Prostate gland (tissue), 2 donors: ENCODE data around the gene CCDC80. TPM values are rescaled to one million over a fixed set of nuclear protein-coding genes. Genes with fewer than 3 reads are reported as not detected.

ENCODE experiments used
- DNase-seq: peaks from one replicate; pipeline ENCODE4 v3.0.0-alpha.2; 2019; ENCODE audit warnings: low spot score
- H3K27ac ChIP-seq, 2 donors: fragments of 200-600 bp; sonication (generic); 2 replicates each; pipeline ENCODE4 v1.5.1; 2017 to 2019
- H3K27me3 ChIP-seq: fragments of 200-600 bp; sonication (generic); replicated peaks from 2 replicates; pipeline ENCODE4 v1.5.1; 2019; ENCODE audit not compliant: insufficient read depth
- H3K36me3 ChIP-seq, 2 donors: fragments of 200-600 bp; sonication (generic); 1 replicate in 1 of 2; 2 replicates in 1 of 2; pipeline versions ENCODE4 v1.5.1 to v1.8.1; 2017 to 2019
- H3K4me1 ChIP-seq: fragments of 200-600 bp; sonication (generic); replicated peaks from 2 replicates; pipeline ENCODE4 v1.5.1; 2019
- H3K4me3 ChIP-seq, 2 donors: fragments of 200-600 bp; sonication (generic); 2 replicates each; pipeline ENCODE4 v1.5.1; 2017 to 2019
- H3K9me3 ChIP-seq: fragments of 200-600 bp; sonication (generic); 2 replicates; pipeline ENCODE4 v1.5.1; 2017
- POLR2A ChIP-seq: fragments of 450-650 bp; IDR thresholded peaks from one replicate; pipeline ENCODE4 v1.6.1; 2016; ENCODE audit warnings: antibody characterized with exemption, mild to moderate bottlenecking
- POLR2AphosphoS5 ChIP-seq: sonication (generic); formaldehyde crosslinking; IDR thresholded peaks from one replicate; pipeline ENCODE4 v1.6.1; 2017; ENCODE audit warnings: antibody characterized with exemption
- WGBS: methylation state at CpG from one replicate; pipeline ENCODE4 v1.1.5; 2018; 5-methylcytosine and 5-hydroxymethylcytosine counted together
- intact Hi-C: fragments of 100-400 bp; cut with DNase I; formaldehyde crosslinking; loops from one replicate; pipeline ENCODE4 v1.14.2; 2022
- total RNA-seq, 2 donors: library from RNA; depleted of rRNA; stranded (reverse); fragments of >200 nt; gene quantifications; one replicate each; pipeline ENCODE4 v1.1.0, GENCODE V29; 2016
- TF ChIP-seq, protein P1 (sequence below), 4 experiments: fragments of 200-600 bp in 2 of 4; fragments of 450-650 bp in 2 of 4; sonication (generic) in 2 of 4; IDR thresholded peaks; 1 replicate in 3 of 4; 2 replicates in 1 of 4; pipeline ENCODE4 v1.5.1; 2016 to 2019; ENCODE audit warnings: antibody characterized with exemption in 4 of 4, mild to moderate bottlenecking in 2 of 4, moderate library complexity in 2 of 4

CCDC80 gene
- total RNA-seq, 2 donors from 2014 or later: 2.7 to 18.4 TPM

DNA sequence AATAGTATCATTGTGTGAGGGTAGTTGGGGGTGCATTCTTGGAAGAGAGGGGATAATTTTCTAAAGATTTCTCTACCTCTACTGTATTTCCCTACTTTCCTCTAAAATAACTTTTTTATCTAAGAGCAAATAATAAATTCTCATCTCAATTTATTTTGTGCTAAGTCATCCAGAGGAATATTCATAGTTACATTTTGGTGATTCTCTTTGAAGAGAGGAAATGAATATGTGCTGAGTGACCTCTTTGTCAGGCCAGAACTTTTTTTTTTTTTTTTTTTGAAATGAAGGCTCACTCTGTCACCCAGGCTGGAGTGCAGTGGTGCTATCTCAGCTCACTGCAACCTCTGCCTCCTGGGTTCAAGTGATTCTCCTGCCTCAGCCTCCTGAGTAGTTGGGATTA lies 15.1 kb upstream of the CCDC80 start:
- TF ChIP-seq POLR2AphosphoS5 (no peak), POLR2A (no peak)
- TF ChIP-seq, protein P1, sequence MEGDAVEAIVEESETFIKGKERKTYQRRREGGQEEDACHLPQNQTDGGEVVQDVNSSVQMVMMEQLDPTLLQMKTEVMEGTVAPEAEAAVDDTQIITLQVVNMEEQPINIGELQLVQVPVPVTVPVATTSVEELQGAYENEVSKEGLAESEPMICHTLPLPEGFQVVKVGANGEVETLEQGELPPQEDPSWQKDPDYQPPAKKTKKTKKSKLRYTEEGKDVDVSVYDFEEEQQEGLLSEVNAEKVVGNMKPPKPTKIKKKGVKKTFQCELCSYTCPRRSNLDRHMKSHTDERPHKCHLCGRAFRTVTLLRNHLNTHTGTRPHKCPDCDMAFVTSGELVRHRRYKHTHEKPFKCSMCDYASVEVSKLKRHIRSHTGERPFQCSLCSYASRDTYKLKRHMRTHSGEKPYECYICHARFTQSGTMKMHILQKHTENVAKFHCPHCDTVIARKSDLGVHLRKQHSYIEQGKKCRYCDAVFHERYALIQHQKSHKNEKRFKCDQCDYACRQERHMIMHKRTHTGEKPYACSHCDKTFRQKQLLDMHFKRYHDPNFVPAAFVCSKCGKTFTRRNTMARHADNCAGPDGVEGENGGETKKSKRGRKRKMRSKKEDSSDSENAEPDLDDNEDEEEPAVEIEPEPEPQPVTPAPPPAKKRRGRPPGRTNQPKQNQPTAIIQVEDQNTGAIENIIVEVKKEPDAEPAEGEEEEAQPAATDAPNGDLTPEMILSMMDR (IDR thresholded peaks at IDR 0.05): no peak
- Histone ChIP-seq H3K4me1 (no peaks in the 10 kb centered on the region), H3K27me3 (no peaks in the 10 kb centered on the region), H3K9me3 (no peaks in the 10 kb centered on the region), H3K36me3 (no peaks in the 10 kb centered on the region), H3K4me3 (no peak overlapping the region), H3K27ac (no peak overlapping the region)
- DNase-seq: no peak
- intact Hi-C loops: no loop called here

DNA sequence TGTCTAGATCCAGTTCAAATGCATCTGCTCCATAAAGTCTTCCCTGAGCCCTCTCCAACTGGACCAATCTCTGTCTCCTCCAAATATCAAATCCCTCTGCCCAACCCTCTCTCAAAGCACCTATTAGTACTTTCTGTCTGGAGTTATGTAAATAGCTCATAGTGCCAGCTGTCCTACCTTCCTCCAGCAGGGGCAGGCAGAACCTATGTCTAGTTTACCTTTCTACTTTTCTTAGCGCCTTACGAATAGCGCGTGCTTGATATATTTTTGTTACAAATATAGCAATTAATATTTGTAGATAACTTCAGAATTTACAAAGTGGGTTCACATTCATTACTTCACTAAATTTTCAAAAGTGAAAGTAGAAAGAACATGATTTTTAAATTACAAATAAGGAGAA lies 14.0 kb upstream of the CCDC80 start:
- intact Hi-C loops: no loop called here
- Histone ChIP-seq H3K27me3 (no peaks in the 10 kb centered on the region), H3K9me3 (no peaks in the 10 kb centered on the region), H3K36me3 (no peaks in the 10 kb centered on the region), H3K27ac (no peak overlapping the region), H3K4me3 (no peak overlapping the region), H3K4me1 (no peaks in the 10 kb centered on the region)
- WGBS: 93% methylated on average over 4 of the region's 4 CpGs
- DNase-seq: no peak
- TF ChIP-seq POLR2A: no peak
- TF ChIP-seq, protein P1 (IDR thresholded peaks at IDR 0.05): no peak
- no peak for TF ChIP-seq POLR2AphosphoS5

DNA sequence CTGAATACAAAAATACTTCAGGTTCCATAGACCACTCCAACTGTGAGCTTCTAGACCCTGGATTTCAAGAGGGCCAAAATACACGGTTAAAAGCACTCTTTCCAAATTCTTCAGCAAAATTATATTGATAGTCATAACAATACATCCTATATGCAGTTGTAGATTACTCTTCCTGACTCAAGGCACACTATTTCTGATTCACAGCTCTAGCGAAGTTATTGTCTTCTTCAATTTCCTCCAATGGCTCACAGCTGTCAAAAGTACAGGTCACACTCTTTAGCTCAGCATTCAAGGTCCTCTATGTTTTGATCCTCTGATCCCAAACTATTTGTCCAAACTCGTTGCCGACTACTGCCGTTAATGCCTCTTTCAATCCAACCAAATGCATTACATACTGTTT lies 13.5 kb upstream of the CCDC80 start:
- no peak for DNase-seq
- no peaks in the 10 kb centered on the region for H3K9me3 ChIP-seq
- TF ChIP-seq POLR2A (no peak), POLR2AphosphoS5 (no peak)
- TF ChIP-seq, protein P1 (IDR thresholded peaks at IDR 0.05): no peak
- no peaks in the 10 kb centered on the region for H3K27me3 ChIP-seq
- H3K27ac ChIP-seq: no peak overlapping the region
- H3K4me1 ChIP-seq: no peaks in the 10 kb centered on the region
- intact Hi-C loops: no loop called here
- H3K36me3 ChIP-seq: no peaks in the 10 kb centered on the region
- H3K4me3 ChIP-seq: no peak overlapping the region
- 88% methylated on average over 5 of the region's 5 CpGs for WGBS

DNA sequence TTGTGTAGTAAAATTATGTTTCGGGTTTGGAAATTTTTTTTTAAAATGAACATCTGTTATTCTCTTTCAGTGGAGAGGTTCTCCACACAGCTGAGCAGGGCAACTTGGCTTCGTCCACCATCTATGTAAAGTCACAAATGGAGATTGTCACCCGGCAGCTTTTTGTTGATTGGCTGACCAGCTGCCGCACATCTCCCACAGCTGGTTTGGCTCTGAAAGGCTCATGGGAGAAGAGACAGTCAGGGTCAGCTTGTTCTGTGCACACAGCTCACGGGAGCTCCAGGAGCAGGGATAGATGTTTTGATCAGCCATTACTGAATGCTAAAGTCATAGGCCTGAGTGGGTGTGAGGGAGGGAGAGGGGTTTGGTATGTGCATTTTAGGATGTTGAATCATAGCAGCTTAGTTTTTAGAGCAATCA lies 12.9 kb upstream of the CCDC80 start:
- Histone ChIP-seq H3K36me3 (no peaks in the 10 kb centered on the region), H3K4me1 (no peaks in the 10 kb centered on the region), H3K9me3 (no peaks in the 10 kb centered on the region), H3K27ac (no peak overlapping the region), H3K4me3 (no peak overlapping the region), H3K27me3 (no peaks in the 10 kb centered on the region)
- no peak for DNase-seq
- 72% methylated on average over 5 of the region's 5 CpGs for WGBS
- intact Hi-C loops: no loop called here
- no peak for TF ChIP-seq POLR2AphosphoS5
- TF ChIP-seq, protein P1 (IDR thresholded peaks at IDR 0.05): no peak
- no peak for TF ChIP-seq POLR2A

DNA sequence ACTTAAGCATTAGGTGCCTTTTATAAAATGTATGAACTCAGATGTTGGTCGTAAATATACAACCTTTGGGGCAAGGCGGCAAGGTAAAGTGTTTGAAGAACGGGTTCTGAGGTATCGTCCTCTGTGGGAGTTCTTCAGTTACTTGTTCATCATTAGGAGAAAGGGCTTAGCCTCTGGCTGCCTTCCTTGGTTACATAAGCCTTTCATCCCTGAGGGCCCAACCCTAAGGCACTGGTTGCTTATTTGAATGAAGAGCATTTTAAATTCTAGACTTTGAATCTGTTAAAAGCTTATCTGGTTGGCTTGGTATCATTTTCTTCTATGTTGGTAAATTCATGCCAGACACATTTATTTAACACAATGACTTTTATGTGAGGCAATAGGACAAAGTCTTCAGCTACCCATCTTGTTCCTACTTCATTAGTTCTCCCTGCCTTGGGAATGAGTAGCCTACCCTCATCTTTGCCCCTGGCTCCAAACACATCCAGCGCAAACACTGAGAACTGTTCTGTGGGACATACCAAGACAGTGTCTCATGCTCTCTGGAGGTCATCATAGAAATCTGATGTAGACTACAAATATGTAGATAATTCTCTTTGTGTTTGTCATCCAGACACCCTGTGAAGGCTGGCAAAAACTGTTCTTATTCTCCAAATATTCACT lies 12.4 kb upstream of the CCDC80 start:
- intact Hi-C loops: no loop called here
- Histone ChIP-seq H3K9me3 (no peaks in the 10 kb centered on the region), H3K36me3 (no peaks in the 10 kb centered on the region), H3K27me3 (no peaks in the 10 kb centered on the region), H3K4me3 (no peak overlapping the region), H3K4me1 (no peaks in the 10 kb centered on the region), H3K27ac (no peak overlapping the region)
- WGBS: 48% methylated on average over 5 of the region's 5 CpGs
- no peak for DNase-seq
- TF ChIP-seq POLR2AphosphoS5 (no peak), POLR2A (no peak)
- TF ChIP-seq, protein P1 (IDR thresholded peaks at IDR 0.05): no peak
